Daoy (cell line): ENCODE data around the gene SLC35A4. TPM values are rescaled to one million over a fixed set of nuclear protein-coding genes. Genes with fewer than 3 reads are reported as not detected.
A peak's percentile ranks its signal among the peaks of the same experiment; 100 is the strongest.

Experiments
- DNase-seq: peaks from one replicate; pipeline ENCODE4 v3.0.0-alpha.2; 2015; ENCODE audit warnings: low read depth
- total RNA-seq: library from RNA; depleted of rRNA; stranded (reverse); fragments of >200 nt; shearing (Covaris generic); gene quantifications from 2 replicates; pipeline ENCODE4 v1.2.3, GENCODE V29; 2014; rRNA removed

The SLC35A4 gene
- total RNA-seq: 17.8 and 23.5 TPM in 2 replicates

- peak; percentile 99 for DNase-seq
Observed at GRCh38 chr5:140564196-140565023, at the start of gene SLC35A4, which contains the start of gene APBB3. Gene SLC35A4, plus strand, starts transcription at chr5:140564828. Its CDS starts 2,342 bp downstream, at chr5:140567170. Gene APBB3, minus strand, starts transcription at chr5:140564598. Its CDS starts 353 bp downstream, at chr5:140564245.

GRCh38 chr5:140524003-140524402 lies 40.6 kb upstream of the SLC35A4 start:
- DNase-seq: no peak

GRCh38 chr5:140540227-140540626 lies 24.4 kb upstream of the SLC35A4 start:
- no peak for DNase-seq

- no peak for DNase-seq
Observed at GRCh38 chr5:140542972-140543371, 21.7 kb upstream of the SLC35A4 start.

- DNase-seq: no peak
Observed at GRCh38 chr5:140544986-140545385, 19.6 kb upstream of the SLC35A4 start.

GRCh38 chr5:140545606-140546005 lies 19.0 kb upstream of the SLC35A4 start:
- no peak for DNase-seq

GRCh38 chr5:140546851-140547507 lies 17.6 kb upstream of the SLC35A4 start:
- DNase-seq: no peak

GRCh38 chr5:140547508-140548299 lies 16.9 kb upstream of the SLC35A4 start, which contains the start of gene EIF4EBP3:
Gene EIF4EBP3, plus strand, starts transcription at chr5:140547662. Its CDS starts 76 bp downstream, at chr5:140547738.
- DNase-seq: peak; percentile 97

GRCh38 chr5:140548300-140548688 lies 16.3 kb upstream of the SLC35A4 start:
- DNase-seq: no peak

GRCh38 chr5:140548791-140549190 lies 15.8 kb upstream of the SLC35A4 start:
- no peak for DNase-seq

GRCh38 chr5:140549237-140550144 lies 15.1 kb upstream of the SLC35A4 start:
- DNase-seq: peak; percentile 23

- DNase-seq: no peak
Observed at GRCh38 chr5:140550147-140551079, 14.2 kb upstream of the SLC35A4 start.

- DNase-seq: no peak
Observed at GRCh38 chr5:140551872-140552271, 12.8 kb upstream of the SLC35A4 start.

- no peak for DNase-seq
Observed at GRCh38 chr5:140553657-140554056, 11.0 kb upstream of the SLC35A4 start.

GRCh38 chr5:140554454-140554853 lies 10.2 kb upstream of the SLC35A4 start:
- no peak for DNase-seq

GRCh38 chr5:140555747-140556312 lies 8.8 kb upstream of the SLC35A4 start:
- no peak for DNase-seq

- DNase-seq: no peak
Observed at GRCh38 chr5:140556438-140556837, 8.2 kb upstream of the SLC35A4 start.

- peak; percentile 97 for DNase-seq
Observed at GRCh38 chr5:140557136-140557805, 7.4 kb upstream of the SLC35A4 start, which contains the start of gene SRA1. Gene SRA1, minus strand, starts transcription at chr5:140557473. Its CDS starts 21 bp downstream, at chr5:140557452.

GRCh38 chr5:140557965-140558364 lies 6.7 kb upstream of the SLC35A4 start:
- no peak for DNase-seq
